Activated CD4-positive, alpha-beta T cell treated with anti-CD3 and anti-CD28 coated beads, Interleukin-2, amount 50 U/mL, for 4 hours (primary cell): ENCODE results near the gene CDH23.

ENCODE experiments used
- DNase-seq, 2 experiments: peaks; one replicate each; pipeline ENCODE4 v3.0.0-alpha.2; 2020

Gene CDH23

DNA sequence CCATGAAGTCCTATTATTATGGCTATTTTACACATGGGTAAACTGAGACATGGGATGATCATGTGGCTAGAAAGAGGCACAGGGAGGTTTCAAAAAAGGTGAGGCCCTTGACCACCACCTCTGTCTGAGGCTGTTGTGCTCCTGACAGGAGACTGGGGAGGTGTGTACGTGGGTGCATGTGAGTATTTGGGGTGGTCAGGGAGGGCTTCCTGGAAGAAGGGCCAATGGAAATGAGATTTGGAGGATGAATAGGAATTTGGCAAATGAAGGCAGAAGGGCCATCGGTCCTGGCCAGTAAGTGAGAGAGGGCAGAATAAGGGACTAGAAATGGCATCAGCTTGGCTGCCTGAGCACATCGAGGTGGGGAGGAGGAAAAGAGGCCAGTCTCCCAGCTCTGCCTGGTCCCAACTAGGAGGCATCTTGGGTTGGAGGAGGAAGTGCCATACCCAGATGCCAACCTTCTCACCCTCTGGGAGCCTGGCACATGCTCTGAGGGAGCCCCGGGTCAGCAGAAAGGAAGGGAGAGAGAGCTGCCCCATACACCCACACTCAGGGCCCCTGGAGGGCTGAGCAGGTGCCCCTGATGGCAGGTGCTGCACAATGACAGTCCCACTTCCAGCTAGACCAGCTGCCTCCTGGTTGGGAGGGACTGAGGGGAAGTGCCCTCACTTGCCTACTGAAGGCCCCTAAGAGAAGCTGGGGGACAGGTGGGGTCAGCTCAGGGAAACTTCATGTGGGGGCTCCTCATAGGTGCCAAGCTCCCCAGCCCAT lies 47.7 kb downstream of the CDH23 start:
- no peak for DNase-seq

DNA sequence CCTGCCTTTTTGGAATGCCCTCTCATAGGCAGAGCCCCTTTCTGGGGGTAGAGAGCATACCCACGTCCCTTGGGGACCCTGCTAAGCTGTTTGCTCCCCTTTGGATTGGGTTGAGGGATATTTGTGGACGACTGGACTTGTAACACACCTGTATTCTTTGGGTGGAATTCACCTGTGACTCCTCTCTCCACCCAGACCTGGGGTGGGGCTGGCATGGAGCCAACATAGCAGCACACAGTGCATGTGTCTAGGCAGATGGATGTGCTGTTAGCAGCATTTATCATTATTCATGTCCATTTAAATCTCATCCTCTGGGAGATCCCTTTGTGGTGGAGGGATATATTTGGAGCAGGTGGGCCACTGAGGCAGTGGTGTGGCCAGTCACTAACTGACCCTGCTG lies 51.0 kb downstream of the CDH23 start:
- no peak for DNase-seq

DNA sequence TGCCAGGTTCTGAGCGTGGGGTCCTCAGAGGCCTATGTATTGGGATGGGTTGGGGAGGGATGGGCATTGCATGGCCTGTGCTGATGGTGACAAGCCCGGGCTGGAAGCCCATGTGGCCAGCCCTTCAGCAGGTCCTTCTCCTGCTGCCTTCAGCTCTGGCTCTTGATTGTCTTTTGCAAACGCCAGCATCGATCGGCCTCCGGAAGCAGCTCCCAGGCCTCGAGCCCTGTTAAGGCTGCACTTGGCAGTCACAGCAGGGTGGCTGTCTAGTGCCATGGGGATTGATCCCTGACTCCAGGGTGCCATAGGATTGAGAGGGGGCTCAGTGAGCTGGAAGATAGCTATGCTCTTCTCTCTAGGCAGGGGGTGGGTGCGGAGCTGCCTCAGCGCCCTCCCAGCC lies 51.4 kb downstream of the CDH23 start:
- DNase-seq: no peak

GRCh38 chr10:71449026-71449425 lies 52.3 kb downstream of the CDH23 start:
- no peak for DNase-seq

DNA sequence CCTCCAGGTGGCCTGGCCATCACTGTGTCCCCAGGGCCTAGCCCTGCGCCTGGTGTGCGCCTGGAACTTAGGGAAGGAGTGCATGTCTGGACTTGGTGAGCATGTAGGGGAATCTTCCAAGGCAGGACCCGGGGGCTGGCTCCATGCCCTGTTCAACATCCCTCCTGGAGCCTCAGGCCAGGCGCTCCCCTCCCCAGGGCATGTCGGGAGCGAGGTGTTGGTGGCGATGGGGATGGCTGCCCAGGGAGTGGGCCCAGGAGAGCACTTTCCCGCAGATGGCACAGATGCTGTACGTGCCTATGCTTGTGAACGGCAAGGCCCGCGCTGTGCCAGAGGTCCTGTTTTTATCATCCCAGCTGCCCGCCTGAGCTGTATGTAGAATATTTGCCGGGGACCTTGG lies 55.0 kb downstream of the CDH23 start:
- no peak for DNase-seq

DNA sequence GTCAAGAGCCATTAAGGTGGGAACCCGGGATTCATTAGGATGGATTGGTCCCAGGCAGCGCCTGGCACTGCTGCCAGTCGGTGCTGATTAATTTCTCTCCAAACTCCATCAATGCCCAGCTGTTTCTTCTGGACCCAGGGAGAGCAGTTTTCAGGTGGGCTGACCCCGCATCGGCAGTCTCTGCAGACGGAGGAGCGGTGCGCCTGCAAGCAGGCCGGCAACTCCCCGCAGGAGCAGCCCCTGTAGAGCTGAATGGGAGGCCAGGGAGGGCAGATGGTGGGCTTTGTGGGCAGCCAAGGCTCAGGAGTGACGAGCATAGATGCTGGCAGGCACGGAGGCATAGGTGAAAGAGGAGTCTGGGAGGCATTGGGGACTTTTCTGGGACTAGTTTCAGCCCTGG lies 56.5 kb downstream of the CDH23 start:
- no peak for DNase-seq

- no peak for DNase-seq
Measured at GRCh38 chr10:71454347-71454746, 57.6 kb downstream of the CDH23 start.

- no peak for DNase-seq
Measured at GRCh38 chr10:71455035-71455434, 58.3 kb downstream of the CDH23 start.

GRCh38 chr10:71456631-71457030 lies 59.9 kb downstream of the CDH23 start:
- no peak for DNase-seq

DNA sequence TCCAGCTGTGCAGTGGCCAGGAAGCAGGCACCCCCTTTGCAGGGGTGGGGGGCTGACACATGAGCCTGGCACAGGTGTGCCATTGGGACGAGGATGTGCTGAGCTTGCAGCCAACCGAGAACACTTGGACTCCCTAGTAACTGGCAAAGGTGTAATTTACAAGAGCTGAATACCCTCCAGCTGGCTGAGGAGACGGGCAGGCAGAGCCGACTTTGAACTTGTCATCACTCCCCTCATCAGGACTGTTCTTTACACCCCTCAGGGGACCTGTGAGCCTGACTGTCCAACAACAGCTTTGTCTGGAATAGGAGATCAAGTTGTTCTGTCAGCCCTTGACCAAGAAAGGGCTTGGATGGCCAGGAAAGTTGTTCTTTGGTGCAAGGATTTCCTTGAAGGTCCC lies 61.2 kb downstream of the CDH23 start:
- DNase-seq: no peak

GRCh38 chr10:71458387-71458786 lies 61.7 kb downstream of the CDH23 start:
- DNase-seq: no peak

- no peak for DNase-seq
Measured at GRCh38 chr10:71459513-71459912, 62.8 kb downstream of the CDH23 start.

DNA sequence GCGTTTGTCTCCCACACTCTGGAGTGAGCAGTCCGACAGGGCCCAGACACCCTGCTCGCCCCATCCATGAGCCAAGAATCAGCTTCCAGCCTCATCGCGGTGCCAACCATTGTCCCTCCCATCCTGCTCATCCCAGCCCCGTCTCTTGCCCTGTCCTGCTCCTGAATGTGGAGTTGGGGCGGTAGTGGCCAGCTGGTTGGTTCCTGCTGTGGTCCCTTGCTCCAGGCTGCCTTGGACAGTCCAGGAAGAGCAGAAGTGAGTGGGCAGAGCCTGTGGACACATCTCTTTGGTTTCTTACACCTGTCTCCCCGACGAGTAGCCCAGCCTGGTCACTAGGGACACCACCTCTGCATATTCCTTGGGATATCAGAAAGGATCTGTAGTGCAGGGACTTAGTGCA lies 63.9 kb downstream of the CDH23 start:
- no peak for DNase-seq

GRCh38 chr10:71461457-71461856 lies 64.7 kb downstream of the CDH23 start:
- no peak for DNase-seq

- DNase-seq: no peak
Measured at GRCh38 chr10:71462062-71462935, 65.6 kb downstream of the CDH23 start.

- DNase-seq: no peak
Measured at GRCh38 chr10:71463111-71463510, 66.4 kb downstream of the CDH23 start.

DNA sequence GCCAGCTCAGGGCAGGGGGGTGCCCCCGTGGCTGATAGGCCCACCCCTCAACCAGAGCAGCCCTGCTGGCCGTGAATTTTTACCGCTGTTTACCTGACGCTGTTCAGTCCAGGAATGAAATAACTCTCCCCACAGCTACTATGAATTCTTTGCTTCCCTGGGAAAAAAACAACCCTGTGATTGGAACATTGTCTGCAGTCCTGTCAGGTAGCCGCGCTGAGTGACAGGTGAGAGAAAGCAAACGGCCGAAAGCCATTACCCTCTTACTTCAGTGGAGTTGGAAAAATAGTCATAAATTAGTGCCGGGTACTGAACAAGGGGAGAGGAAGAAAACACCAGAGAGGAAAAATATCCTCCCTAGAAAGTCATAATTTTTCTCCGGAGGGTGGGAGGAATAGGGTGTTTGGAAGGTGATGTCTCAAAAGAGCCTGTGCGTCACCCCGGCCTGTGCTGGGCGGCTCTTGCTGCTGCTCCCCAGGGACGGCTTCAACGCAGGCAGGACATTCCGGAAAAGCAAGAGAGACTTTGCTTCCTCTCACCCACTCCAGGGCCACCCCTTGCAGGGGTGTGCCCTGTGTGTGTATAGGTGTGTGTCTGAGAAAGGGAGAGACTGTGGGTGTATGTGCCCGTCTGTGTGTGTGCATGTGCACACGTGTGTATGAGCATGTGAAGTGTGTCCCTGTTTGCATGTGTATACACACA lies 69.0 kb downstream of the CDH23 start:
- DNase-seq: no peak

DNA sequence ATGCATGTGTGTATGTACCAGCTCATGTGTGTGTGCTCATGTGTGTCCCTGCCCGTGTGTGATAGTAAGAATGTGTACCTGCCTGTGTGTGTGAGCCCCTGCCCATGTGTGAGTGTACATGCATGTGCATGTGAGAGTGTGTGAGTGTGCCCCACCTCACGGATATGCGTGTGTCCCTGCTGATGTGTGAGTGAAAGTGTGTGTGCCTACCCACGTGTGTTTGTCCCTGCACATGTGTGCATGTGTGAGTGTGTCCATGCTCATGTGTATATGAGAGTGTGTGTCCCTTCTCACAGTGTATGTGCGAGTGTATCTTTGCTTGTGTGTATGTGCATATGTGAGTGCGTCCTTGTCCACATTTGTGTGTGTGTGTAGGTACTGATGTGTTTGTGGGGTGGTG lies 69.6 kb downstream of the CDH23 start:
- no peak for DNase-seq

- DNase-seq: no peak
Measured at GRCh38 chr10:71467161-71467560, 70.4 kb downstream of the CDH23 start.

GRCh38 chr10:71467569-71468362 lies 71.0 kb downstream of the CDH23 start:
- DNase-seq: no peak

GRCh38 chr10:71468363-71469094 lies 71.8 kb downstream of the CDH23 start:
- DNase-seq: no peak

- no peak for DNase-seq
Measured at GRCh38 chr10:71471006-71471405, 74.3 kb downstream of the CDH23 start.
